ENCODE measurements around the gene LYPD6B.

The LYPD6B gene

GRCh38 chr2:149015501-149015900, 23.0 kb upstream of the LYPD6B start:
- no peak for DNase-seq

- no peak for DNase-seq
Observed at GRCh38 chr2:149015926-149016563, 22.5 kb upstream of the LYPD6B start.

GRCh38 chr2:149017116-149017985, 21.1 kb upstream of the LYPD6B start:
- DNase-seq: peak; percentile 59

- no peak for DNase-seq
Observed at GRCh38 chr2:149018981-149019380, 19.5 kb upstream of the LYPD6B start.

- no peak for DNase-seq
Observed at GRCh38 chr2:149019768-149020167, 18.7 kb upstream of the LYPD6B start.

GRCh38 chr2:149020432-149020851, 18.1 kb upstream of the LYPD6B start:
- no peak for DNase-seq

GRCh38 chr2:149021271-149021719, 17.2 kb upstream of the LYPD6B start:
- no peak for DNase-seq

GRCh38 chr2:149021761-149022160, 16.7 kb upstream of the LYPD6B start:
- DNase-seq: no peak

GRCh38 chr2:149023091-149023490, 15.4 kb upstream of the LYPD6B start:
- no peak for DNase-seq

GRCh38 chr2:149027590-149028250, 10.8 kb upstream of the LYPD6B start:
- DNase-seq: no peak

- no peak for DNase-seq
Observed at GRCh38 chr2:149028377-149028776, 10.1 kb upstream of the LYPD6B start.

- DNase-seq: no peak
Observed at GRCh38 chr2:149028891-149029290, 9.6 kb upstream of the LYPD6B start.

- DNase-seq: no peak
Observed at GRCh38 chr2:149029307-149029965, 9.1 kb upstream of the LYPD6B start.

- no peak for DNase-seq
Observed at GRCh38 chr2:149031396-149031795, 7.1 kb upstream of the LYPD6B start.

- DNase-seq: no peak
Observed at GRCh38 chr2:149033716-149034115, 4.8 kb upstream of the LYPD6B start.

GRCh38 chr2:149034406-149034805, 4.1 kb upstream of the LYPD6B start:
- DNase-seq: no peak

- DNase-seq: no peak
Observed at GRCh38 chr2:149036507-149037293, 1.8 kb upstream of the LYPD6B start.

GRCh38 chr2:149037851-149038250, 648 bp upstream of the LYPD6B start:
- no peak for DNase-seq

- DNase-seq: no peak
Observed at GRCh38 chr2:149039213-149039724, 770 bp downstream of the LYPD6B start.

GRCh38 chr2:149040451-149040850, 2.0 kb downstream of the LYPD6B start:
- peak; percentile 27 for DNase-seq

GRCh38 chr2:149041482-149041881, 3.0 kb downstream of the LYPD6B start:
- DNase-seq: no peak

GRCh38 chr2:149042881-149043280, 4.4 kb downstream of the LYPD6B start:
- DNase-seq: peak; percentile 15
